ENCODE measurements around the gene DNAJB9.
A peak's percentile ranks its signal among the peaks of the same experiment; 100 is the strongest.
"Not testable (repeated sequence)": the region's sequence is repeated elsewhere in the genome, so short reads cannot be mapped to it uniquely, and the experiment has no call there.

DNAJB9 gene

DNA sequence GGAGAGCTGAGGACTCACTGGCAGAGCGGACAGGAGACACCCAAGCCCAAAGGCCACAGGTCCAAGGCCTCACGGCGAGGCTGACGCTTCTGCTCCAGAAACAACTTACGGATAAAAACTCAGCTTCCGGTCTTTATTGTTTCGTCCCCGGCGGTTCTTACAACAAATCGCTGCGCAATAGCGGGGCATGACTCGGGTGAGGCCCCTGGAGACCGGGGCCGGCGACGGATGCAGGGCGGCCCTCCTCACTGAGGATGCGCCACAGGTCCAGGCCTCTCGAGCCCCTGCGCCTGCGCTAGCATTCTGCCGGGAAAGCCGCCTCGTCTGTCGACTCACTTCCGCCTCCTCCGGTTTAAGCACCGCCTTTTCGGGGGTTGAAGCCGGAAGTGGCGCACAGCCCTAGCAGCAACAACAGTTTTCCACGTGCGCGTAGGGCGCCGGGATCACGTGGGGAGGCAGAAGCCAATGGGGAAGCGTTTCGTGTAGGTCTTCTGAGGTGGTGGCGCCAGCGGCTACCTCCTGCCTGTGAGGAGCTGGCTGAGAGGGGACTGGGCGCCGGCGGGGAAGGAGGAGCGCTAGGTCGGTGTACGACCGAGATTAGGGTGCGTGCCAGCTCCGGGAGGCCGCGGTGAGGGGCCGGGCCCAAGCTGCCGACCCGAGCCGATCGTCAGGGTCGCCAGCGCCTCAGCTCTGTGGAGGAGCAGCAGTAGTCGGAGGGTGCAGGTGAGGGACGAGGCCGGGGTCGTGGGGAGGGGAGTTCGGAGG is at the start of gene DNAJB9, which contains the start of gene THAP5:
Gene DNAJB9, plus strand, starts transcription at position 494 of the 765 bp plus-strand sequence. CDS start 1,853 bp downstream, outside the sequence.
Gene THAP5, minus strand, starts transcription at position 326 of the 765 bp plus-strand sequence. Its CDS starts 137 bp downstream, at position 189.
- DNase-seq, result peak; percentile 98 to 99

- no peak for DNase-seq
These were observed 46.9 kb upstream of the DNAJB9 start for GRCh38 chr7:108522780-108523179.

DNA sequence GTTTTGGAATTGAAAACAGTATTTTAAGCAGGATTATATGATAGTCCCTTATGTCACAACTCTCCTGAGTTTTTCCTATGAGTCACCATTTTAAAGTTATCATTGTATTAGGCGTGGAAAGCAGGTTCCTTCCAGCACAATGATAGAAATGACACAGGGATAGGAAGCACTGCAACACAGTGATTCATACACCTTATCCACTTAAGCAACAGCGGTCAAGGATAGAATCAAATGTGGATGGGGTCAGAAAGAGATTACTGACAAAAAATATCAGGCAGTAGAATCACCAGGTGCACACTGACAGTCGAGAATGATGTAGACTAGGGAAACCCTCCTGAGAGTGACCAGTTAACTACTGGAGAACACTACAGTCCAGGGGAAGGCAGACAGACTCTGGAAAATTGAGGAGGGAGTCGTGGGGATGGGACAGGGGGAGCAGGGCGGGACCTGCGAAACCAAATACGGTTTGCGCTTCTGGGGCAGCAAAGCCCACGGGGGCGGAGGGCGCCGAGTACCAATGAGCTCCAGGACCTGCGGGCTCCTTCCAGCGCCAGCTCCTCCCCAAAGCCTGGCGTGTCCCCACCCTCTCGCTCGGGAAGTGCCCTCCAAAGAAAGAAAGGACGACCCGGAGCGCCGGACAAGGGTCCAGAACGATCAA is 44.2 kb upstream of the DNAJB9 start:
- DNase-seq, result no peak

DNA sequence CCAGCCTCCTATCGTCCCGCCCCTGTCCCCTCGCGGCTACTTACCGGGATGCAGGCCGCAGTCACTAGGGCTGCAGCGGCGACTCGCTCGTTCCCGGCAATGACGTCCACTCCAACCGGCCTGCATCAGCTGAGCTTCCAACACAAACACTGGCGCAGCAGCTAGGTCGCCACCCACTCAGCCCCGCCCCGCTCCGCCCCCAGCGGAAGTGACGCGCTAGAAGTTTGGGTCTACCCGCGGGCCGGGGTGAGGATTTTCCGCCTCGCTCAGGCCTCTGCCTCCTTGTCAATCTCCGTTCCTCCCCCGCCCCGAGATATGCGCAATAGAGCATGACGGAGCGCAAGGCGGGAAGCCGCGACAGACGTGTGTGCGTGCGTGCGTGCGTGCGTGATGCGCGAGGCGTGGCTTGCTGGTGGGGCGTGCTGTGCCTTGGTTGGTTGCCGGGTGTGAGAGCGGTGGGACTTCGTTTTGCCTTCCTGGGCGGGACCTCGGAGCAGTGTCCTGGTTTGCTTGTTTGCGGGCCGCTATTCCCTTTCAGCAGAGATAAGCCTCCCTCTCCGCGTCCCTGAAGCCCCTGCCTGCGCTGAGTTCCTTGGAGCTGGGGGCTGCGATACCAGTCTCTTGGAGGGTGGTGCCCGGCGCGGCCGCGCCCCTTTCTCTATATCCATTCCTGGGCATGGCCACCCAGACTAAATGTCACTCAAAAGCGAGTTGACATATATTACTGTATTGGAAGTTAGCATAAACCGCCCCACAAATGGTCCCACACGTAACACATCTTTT is 43.5 kb upstream of the DNAJB9 start, which contains the start of gene PNPLA8:
Gene PNPLA8, minus strand, starts transcription at position 151 of the 783 bp plus-strand sequence. CDS start 10,644 bp downstream, outside the sequence.
- DNase-seq, result peak; percentile 100

DNA sequence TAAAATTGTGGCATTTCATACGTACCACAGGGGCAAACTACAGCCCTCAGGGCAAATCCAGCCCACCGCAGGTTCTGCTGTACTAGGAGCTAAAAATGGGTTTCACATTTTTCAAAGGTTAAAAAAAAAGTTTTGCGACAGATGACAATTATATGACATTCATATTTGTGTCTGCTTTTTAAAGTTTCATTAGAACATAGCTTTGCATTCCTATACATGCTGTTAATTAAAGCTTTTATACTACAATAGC is 43.0 kb upstream of the DNAJB9 start:
- no peak for DNase-seq

DNA sequence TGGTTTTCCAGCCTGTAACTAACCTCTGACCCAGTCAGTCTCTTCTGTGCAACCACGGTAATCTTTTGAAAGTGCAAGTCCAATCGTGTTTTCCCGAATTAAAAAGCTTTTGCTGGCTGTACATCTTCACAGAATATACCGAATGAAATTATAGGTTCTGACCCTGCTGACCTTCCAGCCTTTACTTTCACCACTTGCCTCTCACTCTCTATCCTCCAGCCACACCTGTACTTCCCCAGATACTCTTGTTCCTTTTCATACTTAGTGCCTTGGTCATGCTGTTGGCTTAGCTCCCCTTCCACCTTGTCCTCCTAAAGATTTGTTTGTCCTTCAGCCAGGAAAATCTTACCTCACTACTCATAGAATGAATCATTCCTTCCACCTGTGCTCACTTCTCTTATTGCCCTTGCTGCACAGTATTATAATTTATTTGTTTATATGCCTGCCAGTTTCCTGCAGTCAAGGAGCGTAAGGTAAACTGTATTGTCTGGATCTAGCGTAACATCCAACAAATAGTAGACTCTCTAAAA is 41.4 kb upstream of the DNAJB9 start:
- no peak for DNase-seq

DNA sequence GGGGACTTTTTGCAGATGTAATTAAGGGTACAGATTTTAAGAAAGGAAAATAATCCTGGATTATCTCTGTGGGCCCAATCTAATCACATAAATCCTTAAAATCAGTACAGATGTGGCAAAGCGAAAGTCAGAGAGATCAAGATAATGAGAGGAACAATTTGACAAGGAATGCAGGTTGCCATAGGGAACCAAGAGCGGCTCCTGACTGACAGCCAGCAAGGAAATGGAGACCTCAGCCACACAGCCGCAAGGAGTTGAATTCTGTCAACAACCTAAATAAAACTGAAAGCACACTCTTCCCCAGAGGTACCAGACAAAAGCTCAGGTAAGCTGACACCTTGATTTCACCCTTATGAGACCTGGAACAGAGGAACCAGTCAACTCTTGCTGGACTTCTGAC is 40.3 kb upstream of the DNAJB9 start:
- no peak for DNase-seq

- no peak for DNase-seq
These were observed 36.0 kb upstream of the DNAJB9 start for GRCh38 chr7:108533712-108534111.

- DNase-seq, result no peak
These were observed 34.4 kb upstream of the DNAJB9 start for GRCh38 chr7:108535257-108535656.

DNA sequence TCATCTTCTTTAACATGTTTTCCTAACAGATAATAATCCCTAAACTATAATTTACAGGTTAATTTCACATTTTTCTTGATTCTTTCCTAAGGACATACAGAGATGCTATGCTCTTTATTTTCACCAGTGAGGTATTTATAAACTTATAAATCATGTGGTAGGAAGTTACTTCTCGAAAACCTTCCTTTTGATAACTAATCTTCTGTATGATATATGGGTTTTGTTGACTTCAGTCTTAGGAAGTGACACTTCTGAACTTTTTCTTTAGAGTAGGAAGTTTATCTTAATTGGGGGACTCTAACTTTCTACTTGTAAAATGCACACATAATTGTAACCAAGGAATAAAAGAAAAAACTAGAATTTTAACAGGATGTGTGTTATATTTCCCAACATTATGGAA is 33.9 kb upstream of the DNAJB9 start:
- DNase-seq, result no peak

GRCh38 chr7:108537229-108537628 is 32.4 kb upstream of the DNAJB9 start:
- no peak for DNase-seq

DNA sequence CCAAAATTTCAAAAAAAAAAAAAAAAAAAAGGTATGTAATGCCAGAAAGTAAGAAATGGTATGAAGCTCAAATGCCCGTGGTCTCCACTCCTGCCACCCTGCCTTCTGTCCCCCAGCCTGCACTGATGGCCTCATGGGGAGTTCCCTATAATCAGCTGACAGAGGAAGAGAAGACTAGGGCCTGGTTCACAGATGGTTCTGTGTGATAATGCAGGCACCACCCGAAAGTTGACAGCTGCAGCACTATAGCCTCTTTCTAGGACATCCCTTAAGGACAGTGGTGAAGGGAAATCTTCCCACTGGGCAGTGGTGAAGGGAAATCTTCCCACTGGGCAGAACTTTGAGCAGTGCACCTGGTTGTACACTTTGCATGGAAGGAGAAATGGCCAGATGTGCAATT is 31.4 kb upstream of the DNAJB9 start:
- not testable (repeated sequence) for DNase-seq

GRCh38 chr7:108538685-108539084 is 31.0 kb upstream of the DNAJB9 start:
- not testable (repeated sequence) for DNase-seq

DNA sequence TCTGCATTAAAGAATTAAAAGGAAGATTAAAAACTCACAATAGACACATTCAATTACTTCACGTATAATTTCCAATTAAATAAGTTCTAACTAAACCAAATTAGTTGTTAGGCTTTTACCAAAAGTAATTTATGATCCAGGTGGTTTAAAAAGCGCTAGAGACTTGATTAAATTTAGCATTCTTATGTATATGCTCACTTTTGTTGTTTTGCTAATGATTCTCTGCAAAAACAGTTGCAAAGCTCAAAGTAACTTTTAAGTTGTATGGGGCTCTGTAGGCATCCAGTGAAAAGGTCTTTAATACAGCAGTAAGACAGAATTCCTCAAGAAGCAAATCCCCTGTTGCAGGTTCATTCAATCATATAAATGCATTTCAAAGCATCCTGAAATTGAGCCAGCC is 28.2 kb upstream of the DNAJB9 start:
- DNase-seq, result no peak

DNA sequence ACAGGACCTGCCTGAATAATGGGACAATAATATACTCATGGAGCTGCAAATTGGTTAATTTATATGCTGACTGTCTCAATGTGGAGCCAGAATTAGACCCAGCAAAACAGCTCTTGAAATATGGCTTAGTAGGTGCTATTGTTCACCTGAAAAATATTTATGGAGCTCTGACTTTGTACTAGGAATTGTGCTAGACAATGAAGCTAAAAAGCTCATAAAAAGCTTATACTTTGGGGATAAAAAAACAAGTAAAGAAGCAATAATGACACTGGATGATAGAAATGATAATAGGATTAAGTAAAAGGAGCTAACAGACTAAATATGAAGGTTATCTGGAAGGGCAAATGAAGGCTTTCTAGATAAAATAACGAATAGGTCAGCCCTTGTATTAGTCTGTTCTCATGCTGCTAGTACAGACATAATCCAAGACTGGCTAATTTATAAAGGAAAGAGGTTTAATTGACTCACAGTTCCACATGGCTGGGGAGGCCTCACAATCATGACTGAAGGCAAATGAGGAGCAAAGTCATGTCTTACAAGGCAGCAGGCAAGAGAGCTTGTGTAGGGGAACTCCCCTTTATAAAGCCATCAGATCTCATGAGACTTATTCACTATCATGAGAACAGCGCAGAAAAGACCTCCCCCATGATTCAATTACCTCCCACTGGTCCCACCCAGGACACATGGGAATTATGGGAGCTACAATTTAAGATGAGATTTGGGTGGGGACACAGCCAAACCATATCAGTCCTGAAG is 21.4 kb upstream of the DNAJB9 start:
- DNase-seq, result not testable (repeated sequence)

DNA sequence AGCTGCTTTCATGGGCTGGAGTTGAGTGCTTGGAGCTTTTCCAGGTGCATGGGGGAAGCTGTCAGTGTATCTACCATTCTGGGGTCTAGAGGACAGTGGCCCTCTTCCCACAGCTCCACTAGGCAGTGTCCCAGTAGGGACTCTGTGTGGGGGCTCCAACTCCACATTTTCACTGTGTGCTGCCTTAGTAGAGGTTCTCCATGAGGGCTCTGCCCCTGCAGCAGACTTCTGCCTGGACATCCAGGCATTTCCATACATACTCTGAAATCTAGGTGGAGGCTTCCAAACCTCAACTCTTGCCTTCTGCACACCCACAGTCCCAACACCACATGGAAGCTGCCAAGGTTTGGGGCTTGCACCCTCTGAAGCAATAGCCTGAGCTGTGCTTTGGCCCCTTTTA is 13.0 kb upstream of the DNAJB9 start:
- not testable (repeated sequence) for DNase-seq

GRCh38 chr7:108557191-108557590 is 12.5 kb upstream of the DNAJB9 start:
- DNase-seq, result no peak

DNA sequence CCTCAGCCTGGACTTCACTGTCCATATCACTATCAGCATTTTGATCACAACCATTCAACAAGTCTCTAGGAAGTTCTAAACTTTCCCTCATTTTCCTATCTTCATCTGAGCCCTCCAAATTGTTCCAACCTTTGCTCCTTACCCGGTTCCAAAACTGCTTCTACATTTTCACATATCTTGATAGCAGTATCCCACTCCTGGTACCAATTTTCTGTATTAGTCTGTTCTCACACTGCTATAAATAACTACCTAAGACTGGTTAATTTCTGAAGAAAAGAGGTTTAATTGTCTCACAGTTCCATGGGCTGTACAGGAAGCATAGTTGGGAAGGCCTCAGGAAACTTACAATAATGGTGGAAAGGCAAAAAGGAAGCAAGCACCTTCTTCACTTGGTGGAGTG is 12.1 kb upstream of the DNAJB9 start:
- DNase-seq, result no peak

DNA sequence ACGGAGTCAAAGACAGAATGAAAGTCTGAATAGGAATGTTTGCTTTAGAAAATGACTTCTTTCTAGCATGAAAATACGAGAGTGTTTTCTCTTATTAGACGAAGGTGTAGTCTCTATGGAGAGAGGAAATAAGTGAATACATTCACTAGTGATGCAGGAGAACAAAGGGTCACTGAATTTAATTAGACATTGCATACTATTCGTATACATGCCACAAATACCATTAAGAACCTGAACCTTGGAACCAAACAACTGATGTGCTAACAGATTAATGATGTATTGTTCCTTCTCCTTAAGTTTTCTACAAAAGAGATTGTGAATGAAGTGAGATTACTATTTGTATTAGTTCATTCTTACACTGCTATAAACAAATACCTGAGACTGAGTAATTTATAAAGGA is 10.4 kb upstream of the DNAJB9 start:
- no peak for DNase-seq

DNA sequence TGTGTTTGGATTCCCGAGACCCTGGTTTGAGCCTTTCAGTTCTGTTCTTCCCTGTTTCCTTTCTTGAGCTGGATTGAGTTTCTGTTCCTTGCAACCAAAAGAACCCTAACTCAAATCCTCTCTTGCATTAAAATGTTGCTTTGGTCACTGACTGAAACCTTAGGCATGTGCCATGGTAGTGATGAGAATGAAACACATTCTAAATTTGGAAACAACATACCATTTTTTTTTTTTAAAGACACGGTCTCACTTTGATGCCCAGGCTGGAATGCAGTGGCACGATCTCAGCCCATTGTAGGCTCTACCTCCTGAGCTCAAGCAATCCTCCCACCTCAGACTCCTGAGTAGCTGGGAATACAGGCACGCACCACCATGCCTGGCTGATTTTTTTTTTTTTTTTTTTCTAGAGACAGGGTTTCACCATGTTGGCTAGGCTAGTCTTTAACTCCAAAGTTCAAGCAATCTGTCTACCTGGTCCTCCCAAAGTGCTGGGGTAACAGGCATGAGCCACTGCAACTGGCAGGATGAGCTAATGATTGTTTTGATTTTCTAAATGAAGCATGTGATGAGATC is 8.5 kb upstream of the DNAJB9 start:
- DNase-seq, result no peak

DNA sequence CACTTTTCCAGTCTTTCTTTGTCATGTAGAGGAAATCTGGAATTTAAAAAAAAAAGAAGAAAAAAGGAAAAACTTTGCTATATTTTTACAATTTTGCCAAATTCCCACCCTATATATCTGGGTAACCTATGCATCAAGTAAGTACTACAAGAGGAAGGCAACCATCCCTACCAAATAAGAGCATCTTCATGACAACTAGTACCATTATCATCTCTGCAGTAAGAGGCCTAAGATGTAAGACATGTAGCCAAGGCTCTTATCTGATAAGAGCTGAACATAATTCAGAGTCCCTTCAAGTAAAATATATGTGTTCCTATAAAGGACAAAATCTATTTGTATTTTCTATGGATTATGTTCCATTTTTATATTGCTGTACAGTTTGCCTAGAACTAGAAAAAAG is 3.7 kb upstream of the DNAJB9 start:
- no peak for DNase-seq

GRCh38 chr7:108568801-108569380 is 783 bp upstream of the DNAJB9 start:
- DNase-seq, result no peak

Measured in activated T-cell treated with anti-CD3 and anti-CD28 coated beads, Interleukin-2, amount 50 U/mL, for 48 hours (primary cell).